Skeletal muscle satellite cell (primary cell): ENCODE results near the gene RAPH1.

Experiments
- H3K27me3 ChIP-seq: 2 replicates; pipeline ENCODE4 v1.7.0; 2013; ENCODE audit warnings: low read length; ENCODE audit not compliant: control insufficient read depth, insufficient read depth
- H3K36me3 ChIP-seq: 2 replicates; pipeline ENCODE4 v1.7.0; 2013; ENCODE audit warnings: mild to moderate bottlenecking, control low read depth, low read length; ENCODE audit not compliant: insufficient read depth
- H3K4me1 ChIP-seq: 2 replicates; pipeline ENCODE4 v1.7.0; 2013; ENCODE audit warnings: low read length; ENCODE audit not compliant: control insufficient read depth, insufficient read depth
- H3K4me2 ChIP-seq: 2 replicates; pipeline ENCODE4 v1.7.0; 2013; ENCODE audit warnings: mild to moderate bottlenecking, low read length
- H3K4me3 ChIP-seq: 2 replicates; pipeline ENCODE4 v1.7.0; 2013; ENCODE audit warnings: low read length
- H3K9ac ChIP-seq: 2 replicates; pipeline ENCODE4 v1.7.0; 2013; ENCODE audit warnings: mild to moderate bottlenecking, low read depth, low read length, moderate library complexity
- H3K9me3 ChIP-seq: replicated peaks from 2 replicates; pipeline ENCODE4 v1.7.0; 2013; ENCODE audit warnings: mild to moderate bottlenecking, control low read depth, low read length

RAPH1 gene

DNA sequence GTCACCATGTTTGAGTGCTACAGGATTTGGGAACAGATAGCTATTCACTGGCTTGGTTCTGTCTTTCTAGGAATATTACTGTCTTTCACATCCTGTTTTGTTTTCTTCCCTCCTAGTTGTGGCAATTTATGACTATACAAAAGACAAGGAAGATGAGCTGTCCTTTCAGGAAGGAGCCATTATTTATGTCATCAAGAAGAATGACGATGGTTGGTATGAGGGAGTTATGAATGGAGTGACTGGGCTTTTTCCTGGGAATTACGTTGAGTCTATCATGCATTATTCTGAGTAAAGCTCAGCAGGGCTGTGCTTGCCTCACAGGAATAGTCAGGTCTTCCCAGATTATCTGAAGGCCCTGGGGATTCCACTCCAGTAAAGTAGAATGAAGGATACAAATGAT lies 108.0 kb downstream of the RAPH1 start:
- Histone ChIP-seq H3K4me1 (peaks cover 15% of the 10 kb centered on the region), H3K27me3 (no peaks in the 10 kb centered on the region)

GRCh38 chr2:203418271-203418670 lies 116.8 kb downstream of the RAPH1 start:
- no peak overlapping the region for H3K4me2 ChIP-seq
- no peaks in the 10 kb centered on the region for H3K27me3 ChIP-seq
- H3K4me1 ChIP-seq, result peaks cover 3% of the 10 kb centered on the region
- H3K9me3 ChIP-seq, result no peaks in the 10 kb centered on the region
- H3K36me3 ChIP-seq, result peaks cover 52% of the 10 kb centered on the region
- H3K4me3 ChIP-seq, result no peak overlapping the region
- no peak overlapping the region for H3K9ac ChIP-seq

More for the DNA sequence above, 108.0 kb downstream of the RAPH1 start:
- peaks cover 33% of the 10 kb centered on the region for H3K36me3 ChIP-seq
- no peak overlapping the region for H3K4me2 ChIP-seq
- no peak overlapping the region for H3K4me3 ChIP-seq
- H3K9me3 ChIP-seq, result no peaks in the 10 kb centered on the region
- H3K9ac ChIP-seq, result no peak overlapping the region

- Histone ChIP-seq H3K27me3 (no peaks in the 10 kb centered on the region), H3K4me2 (no peak overlapping the region), H3K9ac (no peak overlapping the region), H3K9me3 (no peaks in the 10 kb centered on the region), H3K4me3 (no peak overlapping the region), H3K4me1 (peaks cover 16% of the 10 kb centered on the region), H3K36me3 (peaks cover 60% of the 10 kb centered on the region)
These were observed 121.3 kb downstream of the RAPH1 start for GRCh38 chr2:203413796-203414195.

DNA sequence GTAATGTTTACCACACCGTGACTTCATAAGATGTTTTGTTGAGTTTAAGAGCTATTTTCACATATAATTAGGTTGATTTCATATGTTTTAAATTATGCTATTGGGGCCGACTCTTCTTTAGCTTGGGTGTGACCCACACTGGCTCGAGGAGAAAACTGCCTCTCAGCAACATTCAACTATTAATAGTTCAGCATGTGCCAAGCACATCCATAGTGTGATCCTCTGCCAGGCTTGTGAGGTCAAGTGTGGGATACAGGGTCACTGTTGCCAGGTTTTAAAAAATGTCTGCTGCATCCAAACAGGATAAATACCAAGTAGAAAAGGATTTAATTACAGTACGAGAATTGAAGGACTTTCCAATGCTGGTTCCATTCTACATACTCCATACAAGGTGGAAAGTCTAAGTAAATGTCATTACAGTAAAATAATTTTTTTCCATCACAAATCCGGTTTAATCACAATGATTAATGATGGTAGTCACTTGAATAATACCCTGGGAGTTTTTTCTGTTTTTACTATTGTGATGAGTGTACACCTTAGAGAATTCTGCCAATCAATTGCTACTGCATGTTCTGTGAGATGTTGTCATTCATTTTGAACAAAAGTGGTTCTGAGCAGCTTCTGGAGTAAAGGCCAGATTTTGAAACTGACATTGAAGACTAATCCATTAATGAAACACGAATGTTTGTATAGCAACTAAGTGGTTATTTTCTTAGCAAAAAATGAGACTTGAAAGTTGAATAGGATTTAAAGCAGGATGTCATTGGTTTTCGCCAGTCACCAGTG lies 122.4 kb downstream of the RAPH1 start:
- Histone ChIP-seq H3K9ac (no peak overlapping the region), H3K4me1 (peaks cover 16% of the 10 kb centered on the region), H3K4me3 (no peak overlapping the region), H3K27me3 (no peaks in the 10 kb centered on the region), H3K9me3 (no peaks in the 10 kb centered on the region), H3K4me2 (no peak overlapping the region), H3K36me3 (peaks cover 52% of the 10 kb centered on the region)

- no peaks in the 10 kb centered on the region for H3K9me3 ChIP-seq
- no peak overlapping the region for H3K4me2 ChIP-seq
- no peaks in the 10 kb centered on the region for H3K27me3 ChIP-seq
- H3K36me3 ChIP-seq, result peaks cover 49% of the 10 kb centered on the region
- no peak overlapping the region for H3K9ac ChIP-seq
- H3K4me3 ChIP-seq, result no peak overlapping the region
- H3K4me1 ChIP-seq, result peaks cover 30% of the 10 kb centered on the region
These were observed 127.6 kb downstream of the RAPH1 start for GRCh38 chr2:203407496-203407895.

GRCh38 chr2:203404996-203405395 lies 130.1 kb downstream of the RAPH1 start:
- no peaks in the 10 kb centered on the region for H3K9me3 ChIP-seq
- no peak overlapping the region for H3K4me3 ChIP-seq
- peaks cover 34% of the 10 kb centered on the region for H3K36me3 ChIP-seq
- H3K27me3 ChIP-seq, result no peaks in the 10 kb centered on the region
- H3K4me1 ChIP-seq, result peaks cover 46% of the 10 kb centered on the region
- no peak overlapping the region for H3K9ac ChIP-seq
- H3K4me2 ChIP-seq, result peak overlapping the region; percentile 34

DNA sequence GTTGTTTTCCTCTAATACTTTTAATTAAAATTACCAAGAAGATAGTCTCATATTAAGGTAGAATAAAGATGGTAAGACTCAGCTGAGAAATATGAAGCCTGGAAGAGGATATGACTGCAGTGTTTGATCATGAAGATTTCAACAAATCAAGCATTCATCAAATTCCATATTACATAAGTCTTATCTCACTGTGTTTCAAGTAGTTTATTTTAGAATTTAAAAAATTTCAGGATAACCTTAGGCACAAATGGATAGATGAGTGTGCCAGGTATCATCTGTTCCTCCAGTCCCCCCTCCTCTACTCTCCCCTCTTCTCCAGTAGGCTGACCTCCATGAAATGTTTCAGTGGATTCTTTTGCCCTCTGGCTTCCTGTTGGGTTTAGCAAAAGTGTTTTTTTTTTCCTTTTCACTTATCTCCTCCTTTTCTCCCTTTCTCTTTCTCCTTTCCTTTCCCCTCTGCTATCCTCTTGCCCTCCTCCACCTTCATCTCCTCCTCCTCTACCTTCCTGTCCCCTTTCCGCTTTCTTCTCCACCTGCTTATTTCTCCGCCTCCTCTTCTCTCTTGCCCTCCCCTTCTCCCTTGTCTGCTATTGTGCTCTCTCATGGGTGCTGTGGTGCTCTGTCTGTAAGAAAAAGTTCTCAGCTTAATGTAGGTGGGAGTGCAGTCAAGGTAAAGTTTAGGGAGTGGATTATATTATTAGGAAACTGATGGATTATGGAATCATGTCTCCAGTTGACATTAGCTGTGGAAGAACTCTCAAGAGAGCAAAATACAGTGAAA lies 134.1 kb downstream of the RAPH1 start:
- Histone ChIP-seq H3K27me3 (no peaks in the 10 kb centered on the region), H3K9ac (no peak overlapping the region), H3K4me3 (no peak overlapping the region), H3K4me1 (peaks cover 46% of the 10 kb centered on the region), H3K9me3 (no peaks in the 10 kb centered on the region), H3K36me3 (peaks cover 22% of the 10 kb centered on the region), H3K4me2 (peak overlapping the region; percentile 32)

DNA sequence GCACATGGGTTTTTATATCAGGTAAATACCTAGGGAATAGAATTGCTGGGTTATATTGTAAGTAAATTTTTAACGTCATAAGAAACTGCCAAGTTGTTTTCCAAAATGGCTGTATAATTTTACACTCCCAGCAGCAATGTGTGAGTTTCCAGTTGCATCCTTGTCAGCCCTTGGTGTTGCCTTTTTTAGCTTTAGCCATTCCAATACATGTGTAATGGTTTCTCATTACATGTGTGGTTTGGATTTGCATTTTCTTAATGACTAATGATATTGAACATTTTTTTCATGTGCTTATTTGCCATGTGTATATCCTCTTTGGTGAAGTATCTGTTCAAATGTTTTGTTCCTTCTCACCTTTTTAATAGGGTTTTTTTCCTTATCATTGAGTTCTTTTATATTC lies 136.1 kb downstream of the RAPH1 start:
- Histone ChIP-seq H3K9ac (no peak overlapping the region), H3K27me3 (no peaks in the 10 kb centered on the region), H3K4me1 (peaks cover 35% of the 10 kb centered on the region), H3K9me3 (no peaks in the 10 kb centered on the region), H3K36me3 (peaks cover 34% of the 10 kb centered on the region), H3K4me2 (no peak overlapping the region), H3K4me3 (no peak overlapping the region)

GRCh38 chr2:203396667-203397066 lies 138.4 kb downstream of the RAPH1 start:
- no peak overlapping the region for H3K4me2 ChIP-seq
- no peak overlapping the region for H3K9ac ChIP-seq
- no peaks in the 10 kb centered on the region for H3K27me3 ChIP-seq
- peaks cover 13% of the 10 kb centered on the region for H3K4me1 ChIP-seq
- peaks cover 28% of the 10 kb centered on the region for H3K36me3 ChIP-seq
- H3K9me3 ChIP-seq, result no peaks in the 10 kb centered on the region
- H3K4me3 ChIP-seq, result no peak overlapping the region

GRCh38 chr2:203395858-203396257 lies 139.2 kb downstream of the RAPH1 start:
- Histone ChIP-seq H3K4me3 (no peak overlapping the region), H3K9ac (no peak overlapping the region), H3K4me2 (no peak overlapping the region), H3K36me3 (peaks cover 28% of the 10 kb centered on the region), H3K27me3 (no peaks in the 10 kb centered on the region), H3K9me3 (no peaks in the 10 kb centered on the region), H3K4me1 (peaks cover 6% of the 10 kb centered on the region)

DNA sequence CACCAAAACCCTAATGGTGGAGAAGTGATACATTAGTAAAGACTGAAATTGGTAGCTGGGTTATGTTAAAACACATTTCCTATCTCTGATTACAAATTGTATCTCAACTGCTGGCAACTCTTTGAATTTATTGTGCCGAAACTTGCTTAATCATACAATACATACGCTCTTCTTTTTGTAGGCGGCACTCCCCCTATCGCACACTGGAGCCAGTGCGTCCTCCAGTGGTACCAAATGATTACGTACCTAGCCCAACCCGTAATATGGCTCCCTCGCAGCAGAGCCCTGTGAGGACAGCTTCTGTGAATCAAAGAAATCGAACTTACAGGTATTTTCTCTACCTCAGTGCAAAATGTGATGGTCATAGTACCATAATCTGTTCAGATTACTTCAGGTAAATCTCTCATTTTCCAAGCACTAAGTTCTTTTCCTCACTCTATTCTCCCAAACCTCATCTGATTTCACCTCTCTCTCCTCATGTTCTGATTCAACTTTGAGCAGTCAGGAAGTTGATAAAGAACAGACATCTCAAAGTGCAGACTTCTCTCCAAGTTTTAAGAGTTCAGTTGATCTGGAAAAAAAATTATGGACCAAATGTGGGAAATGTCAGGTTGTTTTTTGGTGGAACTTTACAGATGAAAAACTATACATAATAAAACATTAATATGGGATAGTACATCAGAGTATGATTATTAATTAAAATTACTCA lies 140.4 kb downstream of the RAPH1 start:
- H3K36me3 ChIP-seq, result peaks cover 28% of the 10 kb centered on the region

More for the DNA sequence above, 140.4 kb downstream of the RAPH1 start:
- no peak overlapping the region for H3K9ac ChIP-seq
- no peaks in the 10 kb centered on the region for H3K27me3 ChIP-seq
- H3K4me1 ChIP-seq, result no peaks in the 10 kb centered on the region
- H3K4me2 ChIP-seq, result no peak overlapping the region
- no peaks in the 10 kb centered on the region for H3K9me3 ChIP-seq
- no peak overlapping the region for H3K4me3 ChIP-seq
